GM23248 (cell line): ENCODE data around the gene LAMA3. TPM values are rescaled to one million over a fixed set of nuclear protein-coding genes. Genes with fewer than 3 reads are reported as not detected.

Source experiments
- DNase-seq: peaks from one replicate; pipeline ENCODE4 v3.0.0-alpha.2; 2015
- H2AFZ ChIP-seq: fragments of 200-600 bp; sonication (generic); 2 replicates; pipeline ENCODE4 v1.6.1; 2016; ENCODE audit warnings: antibody characterized with exemption
- H3F3A ChIP-seq: fragments of 200-600 bp; sonication (generic); 2 replicates; pipeline ENCODE4 v1.6.1; 2016; ENCODE audit warnings: mild to moderate bottlenecking, antibody characterized with exemption, mixed run types; ENCODE audit not compliant: insufficient read depth
- H3K27ac ChIP-seq: fragments of 200-600 bp; sonication (generic); 2 replicates; pipeline ENCODE4 v1.5.1; 2016; ENCODE audit warnings: mild to moderate bottlenecking
- H3K27me3 ChIP-seq: fragments of 200-600 bp; sonication (generic); replicated peaks from 2 replicates; pipeline ENCODE4 v1.6.1; 2016; ENCODE audit warnings: mild to moderate bottlenecking; ENCODE audit not compliant: insufficient read depth
- H3K36me3 ChIP-seq: fragments of 200-600 bp; sonication (generic); 2 replicates; pipeline ENCODE4 v1.6.1; 2016; ENCODE audit warnings: low read depth, mild to moderate bottlenecking
- H3K4me1 ChIP-seq: fragments of 200-600 bp; sonication (generic); 2 replicates; pipeline ENCODE4 v1.6.1; 2016; ENCODE audit warnings: mild to moderate bottlenecking; ENCODE audit not compliant: insufficient read depth
- H3K4me2 ChIP-seq: fragments of 200-600 bp; sonication (generic); one replicate; pipeline ENCODE4 v1.6.1; 2016; ENCODE audit warnings: mild to moderate bottlenecking; ENCODE audit not compliant: unreplicated experiment
- H3K4me3 ChIP-seq: fragments of 200-600 bp; sonication (generic); 2 replicates; pipeline ENCODE4 v1.5.1; 2016; ENCODE audit warnings: mild to moderate bottlenecking
- H3K79me2 ChIP-seq: fragments of 200-600 bp; sonication (generic); 2 replicates; pipeline ENCODE4 v1.6.1; 2016; ENCODE audit warnings: mild to moderate bottlenecking; ENCODE audit not compliant: insufficient read depth
- H3K9ac ChIP-seq: fragments of 200-600 bp; sonication (generic); 2 replicates; pipeline ENCODE4 v1.6.1; 2016; ENCODE audit warnings: mild to moderate bottlenecking
- H3K9me2 ChIP-seq: fragments of 200-600 bp; sonication (generic); 2 replicates; pipeline ENCODE4 v1.6.1; 2016; ENCODE audit warnings: mixed run types, mild to moderate bottlenecking, moderate library complexity; ENCODE audit not compliant: insufficient read depth
- H3K9me3 ChIP-seq: fragments of 200-600 bp; sonication (generic); one replicate; pipeline ENCODE4 v1.6.1; 2017; ENCODE audit warnings: low read depth
- H4K20me1 ChIP-seq: fragments of 200-600 bp; sonication (generic); 2 replicates; pipeline ENCODE4 v1.6.0; 2016; ENCODE audit not compliant: insufficient read depth
- EZH2 ChIP-seq: fragments of 200-600 bp; sonication (generic); IDR thresholded peaks from 2 replicates; pipeline ENCODE4 v1.6.1; 2018; ENCODE audit warnings: antibody characterized with exemption, mild to moderate bottlenecking; ENCODE audit not compliant: insufficient read depth, poor library complexity, severe bottlenecking
- EZH2phosphoT487 ChIP-seq: fragments of 200-600 bp; sonication (generic); IDR thresholded peaks from 2 replicates; pipeline ENCODE4 v1.6.1; 2018; ENCODE audit warnings: antibody characterized with exemption, moderate library complexity, mild to moderate bottlenecking, low read depth; ENCODE audit not compliant: insufficient read depth
- WGBS, 2 experiments: methylation state at CpG; one replicate each; pipeline ENCODE4 v1.1.6; 2015 to 2017; ENCODE audit warnings: low lambda C conversion rate in 2 of 2, low coverage in 1 of 2; ENCODE audit errors: missing lambda C conversion rate in 2 of 2; 5-methylcytosine and 5-hydroxymethylcytosine counted together
- in situ Hi-C: fragments of 300-500 bp; cut with MboI; formaldehyde crosslinking; loops from 2 replicates; pipeline ENCODE4 v1.15.0; 2020
- polyA plus RNA-seq: library from polyadenylated mRNA; unstranded; fragments of >200 nt; fragmentation: Nextera tagmentation; extraction: Ambion mirVana; gene quantifications from 2 replicates; pipeline ENCODE4 v1.2.1, GENCODE V29; 2016
- total RNA-seq: library from RNA; depleted of rRNA; stranded (reverse); fragments of >200 nt; shearing (Covaris generic); gene quantifications from 2 replicates; pipeline ENCODE4 v1.2.3, GENCODE V29; 2014

Gene LAMA3
- total and polyA plus RNA-seq, 2 experiments from 2014 or later: 0.93 to 1.9 TPM

- Histone ChIP-seq H3K4me2 (no peak overlapping the region), H2AFZ (no peak overlapping the region), H3K9ac (no peak overlapping the region), H3F3A (no peaks in the 10 kb centered on the region), H3K27ac (no peak overlapping the region), H3K9me2 (no peaks in the 10 kb centered on the region), H4K20me1 (no peaks in the 10 kb centered on the region), H3K4me3 (no peak overlapping the region), H3K79me2 (no peaks in the 10 kb centered on the region), H3K36me3 (no peaks in the 10 kb centered on the region), H3K4me1 (no peaks in the 10 kb centered on the region), H3K9me3 (no peaks in the 10 kb centered on the region), H3K27me3 (no peaks in the 10 kb centered on the region)
- in situ Hi-C loops: no loop called here
- no peak for TF ChIP-seq EZH2
- no peak for TF ChIP-seq EZH2phosphoT487
- WGBS, 2 experiments: 84 to 87% methylated on average over 8 of the region's 8 CpGs
- DNase-seq: no peak
Measured at GRCh38 chr18:23900994-23901393, 211.7 kb downstream of the LAMA3 start.

GRCh38 chr18:23902396-23902795, 213.1 kb downstream of the LAMA3 start:
- Histone ChIP-seq H4K20me1 (no peaks in the 10 kb centered on the region), H3F3A (no peaks in the 10 kb centered on the region), H3K9me3 (no peaks in the 10 kb centered on the region), H3K27me3 (no peaks in the 10 kb centered on the region), H3K4me2 (no peak overlapping the region), H3K4me1 (no peaks in the 10 kb centered on the region), H3K4me3 (no peak overlapping the region), H3K36me3 (no peaks in the 10 kb centered on the region), H3K79me2 (no peaks in the 10 kb centered on the region), H3K9me2 (no peaks in the 10 kb centered on the region), H2AFZ (no peak overlapping the region), H3K27ac (no peak overlapping the region), H3K9ac (no peak overlapping the region)
- in situ Hi-C loops: no loop called here
- no peak for TF ChIP-seq EZH2
- no peak for TF ChIP-seq EZH2phosphoT487
- 95 to 100% methylated on average over 2 of the region's 2 CpGs for WGBS, 2 experiments
- no peak for DNase-seq

GRCh38 chr18:23903971-23904370, 214.7 kb downstream of the LAMA3 start:
- no peak overlapping the region for H3K9ac ChIP-seq
- TF ChIP-seq EZH2phosphoT487 (no peak), EZH2 (no peak)
- 49 to 57% methylated on average over 6 to 7 of the region's 7 CpGs for WGBS, 2 experiments
- H2AFZ ChIP-seq: no peak overlapping the region
- H3K27me3 ChIP-seq: no peaks in the 10 kb centered on the region
- H3K79me2 ChIP-seq: no peaks in the 10 kb centered on the region
- no peak overlapping the region for H3K4me3 ChIP-seq
- H3K27ac ChIP-seq: no peak overlapping the region
- no peaks in the 10 kb centered on the region for H3K9me3 ChIP-seq
- DNase-seq: no peak
- no peaks in the 10 kb centered on the region for H3F3A ChIP-seq
- in situ Hi-C loops: no loop called here
- no peaks in the 10 kb centered on the region for H3K36me3 ChIP-seq
- no peaks in the 10 kb centered on the region for H3K9me2 ChIP-seq
- no peaks in the 10 kb centered on the region for H4K20me1 ChIP-seq
- H3K4me1 ChIP-seq: no peaks in the 10 kb centered on the region
- no peak overlapping the region for H3K4me2 ChIP-seq

- Histone ChIP-seq H3K4me1 (no peaks in the 10 kb centered on the region), H3K9me3 (no peaks in the 10 kb centered on the region), H3K79me2 (no peaks in the 10 kb centered on the region), H4K20me1 (no peaks in the 10 kb centered on the region), H3K27ac (no peak overlapping the region), H3K36me3 (no peaks in the 10 kb centered on the region), H2AFZ (no peak overlapping the region), H3K9me2 (no peaks in the 10 kb centered on the region), H3K4me2 (no peak overlapping the region), H3K27me3 (no peaks in the 10 kb centered on the region), H3F3A (no peaks in the 10 kb centered on the region), H3K9ac (no peak overlapping the region), H3K4me3 (no peak overlapping the region)
- in situ Hi-C loops: no loop called here
- WGBS, 2 experiments: 69% methylated on average over 2 of the region's 2 CpGs
- TF ChIP-seq EZH2phosphoT487 (no peak), EZH2 (no peak)
- DNase-seq: no peak
Measured at GRCh38 chr18:23906658-23907057, 217.4 kb downstream of the LAMA3 start.

- WGBS, 2 experiments: 94 to 96% methylated on average over 3 of the region's 3 CpGs
- Histone ChIP-seq H3F3A (peaks cover 5% of the 10 kb centered on the region; the same call in 1 of the 2 replicates), H3K4me1 (no peaks in the 10 kb centered on the region; the same call in 1 of the 2 replicates), H3K36me3 (no peaks in the 10 kb centered on the region), H3K9me2 (no peaks in the 10 kb centered on the region), H3K4me2 (no peak overlapping the region), H2AFZ (no peak overlapping the region), H3K27me3 (no peaks in the 10 kb centered on the region), H3K9me3 (no peaks in the 10 kb centered on the region), H3K4me3 (no peak overlapping the region), H3K27ac (no peak overlapping the region), H3K9ac (no peak overlapping the region), H4K20me1 (no peaks in the 10 kb centered on the region), H3K79me2 (no peaks in the 10 kb centered on the region)
- no peak for DNase-seq
- TF ChIP-seq EZH2 (no peak), EZH2phosphoT487 (no peak)
- in situ Hi-C loops: no loop called here
Measured at GRCh38 chr18:23908827-23909226, 219.6 kb downstream of the LAMA3 start.
